A549 (cell line): ENCODE data around the gene CHORDC1.
"Not testable (repeated sequence)": the region's sequence is repeated elsewhere in the genome, so short reads cannot be mapped to it uniquely, and the experiment has no call there.

ENCODE experiments used
- CEBPB ChIP-seq, 2 experiments: fragments of >200 bp in 1 of 2; sonication (Bioruptor Twin) in 1 of 2; formaldehyde crosslinking in 1 of 2; IDR thresholded peaks; 2 replicates each; pipeline ENCODE4 v1.6.1; 2012 to 2016
- CTCF ChIP-seq: fragments of >200 bp; sonication (Bioruptor Twin); formaldehyde crosslinking; IDR thresholded peaks from 3 replicates; pipeline ENCODE4 v1.5.1; 2016
- EHMT2 ChIP-seq: fragments of 200-600 bp; sonication (generic); IDR thresholded peaks from 2 replicates; pipeline ENCODE4 v1.6.1; 2016; ENCODE audit warnings: antibody characterized with exemption, low read depth, mild to moderate bottlenecking, moderate library complexity
- EP300 ChIP-seq, 2 experiments: fragments of >200 bp; sonication (Bioruptor Twin); formaldehyde crosslinking; IDR thresholded peaks; 2 replicates in 1 of 2; 3 replicates in 1 of 2; pipeline ENCODE4 v1.6.1; 2016 to 2017
- HOXB5 ChIP-seq: fragments of 250-450 bp; sonication (Bioruptor Pico); IDR thresholded peaks from 2 replicates; pipeline ENCODE4 v1.5.0; 2020; ENCODE audit warnings: mild to moderate bottlenecking, moderate library complexity
- JUN ChIP-seq, 2 experiments: fragments of >200 bp; sonication (Bioruptor Twin); formaldehyde crosslinking; IDR thresholded peaks; 2 replicates in 1 of 2; 3 replicates in 1 of 2; pipeline ENCODE4 v1.6.1; 2016 to 2017
- MAFK ChIP-seq: fragments of 450-650 bp; IDR thresholded peaks from 2 replicates; pipeline ENCODE4 v1.6.1; 2014; ENCODE audit not compliant: partially characterized antibody
- NR3C1 ChIP-seq: fragments of >200 bp; sonication (Bioruptor Twin); formaldehyde crosslinking; IDR thresholded peaks from 3 replicates; pipeline ENCODE4 v1.6.1; 2017
- PBX3 ChIP-seq: IDR thresholded peaks from 2 replicates; pipeline ENCODE4 v1.6.1; 2012
- POLR2A ChIP-seq: IDR thresholded peaks from 2 replicates; pipeline ENCODE4 v1.6.1; 2012; ENCODE audit warnings: mild to moderate bottlenecking, low read length
- RAD21 ChIP-seq, 2 experiments: fragments of >200 bp in 1 of 2; sonication (Bioruptor Twin) in 1 of 2; formaldehyde crosslinking in 1 of 2; IDR thresholded peaks in 1 of 2; conservative IDR thresholded peaks in 1 of 2; 2 replicates in 1 of 2; 3 replicates in 1 of 2; pipeline ENCODE4 v1.6.1; 2012 to 2018; ENCODE audit warnings: inconsistent platforms in 1 of 2
- REST ChIP-seq: fragments of 200-600 bp; sonication (generic); IDR thresholded peaks from 2 replicates; pipeline ENCODE4 v1.6.1; 2016; ENCODE audit warnings: antibody characterized with exemption, mild to moderate bottlenecking, moderate library complexity
- SMC3 ChIP-seq: fragments of >200 bp; sonication (Bioruptor Twin); formaldehyde crosslinking; IDR thresholded peaks from 3 replicates; pipeline ENCODE4 v1.6.1; 2018; ENCODE audit warnings: inconsistent platforms
- TF ChIP-seq, protein P1 (sequence below): IDR thresholded peaks from 2 replicates; pipeline ENCODE4 v1.6.1; 2012

GRCh38 chr11:90207992-90208391, 14.9 kb downstream of the CHORDC1 start:
- not testable (repeated sequence) for TF ChIP-seq POLR2A; CTCF; CEBPB (IDR thresholded peaks at IDR 0.05); RAD21 (conservative IDR thresholded peaks at IDR 0.05 in 1 of 2, IDR thresholded peaks at IDR 0.05 in 1 of 2); MAFK; NR3C1; JUN (IDR thresholded peaks at IDR 0.05); EHMT2; SMC3; HOXB5 (CRISPR knock-in tag); EP300 (IDR thresholded peaks at IDR 0.05); PBX3; REST
- TF ChIP-seq, protein P1, sequence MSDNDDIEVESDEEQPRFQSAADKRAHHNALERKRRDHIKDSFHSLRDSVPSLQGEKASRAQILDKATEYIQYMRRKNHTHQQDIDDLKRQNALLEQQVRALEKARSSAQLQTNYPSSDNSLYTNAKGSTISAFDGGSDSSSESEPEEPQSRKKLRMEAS = not testable (repeated sequence)
